ENCODE data around the gene WAC.

WAC gene

GRCh38 chr10:28627102-28627501 is 94.2 kb downstream of the WAC start:
- no peak overlapping the region for H3K4me3 ChIP-seq (ENCODE audit: low read depth, low read length)
- TF ChIP-seq CTCF (IDR thresholded peaks at IDR 0.05; ENCODE audit: borderline replicate concordance, insufficient read depth, low read depth, low read length): no peak

GRCh38 chr10:28628184-28628893 is 95.4 kb downstream of the WAC start:
- TF ChIP-seq CTCF (IDR thresholded peaks at IDR 0.05; ENCODE audit: borderline replicate concordance, insufficient read depth, low read depth, low read length): peak; percentile 88
- no peak overlapping the region for H3K4me3 ChIP-seq (ENCODE audit: low read depth, low read length)

- TF ChIP-seq CTCF (IDR thresholded peaks at IDR 0.05; ENCODE audit: borderline replicate concordance, insufficient read depth, low read depth, low read length): no peak
- H3K4me3 ChIP-seq (ENCODE audit: low read depth, low read length): no peak overlapping the region
Observed at GRCh38 chr10:28631896-28632583, 99.1 kb downstream of the WAC start.

- TF ChIP-seq CTCF (IDR thresholded peaks at IDR 0.05; ENCODE audit: borderline replicate concordance, insufficient read depth, low read depth, low read length): no peak
- H3K4me3 ChIP-seq (ENCODE audit: low read depth, low read length): no peak overlapping the region
Observed at GRCh38 chr10:28632584-28632945, 99.6 kb downstream of the WAC start.

- no peak for TF ChIP-seq CTCF (IDR thresholded peaks at IDR 0.05; ENCODE audit: borderline replicate concordance, insufficient read depth, low read depth, low read length)
Observed at GRCh38 chr10:28633750-28634149, 100.8 kb downstream of the WAC start.

GRCh38 chr10:28637346-28637745 is 104.4 kb downstream of the WAC start:
- TF ChIP-seq CTCF (IDR thresholded peaks at IDR 0.05; ENCODE audit: borderline replicate concordance, insufficient read depth, low read depth, low read length): no peak
- no peak overlapping the region for H3K4me3 ChIP-seq (ENCODE audit: low read depth, low read length)

More at GRCh38 chr10:28633750-28634149, 100.8 kb downstream of the WAC start:
- H3K4me3 ChIP-seq (ENCODE audit: low read depth, low read length): no peak overlapping the region

GRCh38 chr10:28638392-28638791 is 105.5 kb downstream of the WAC start:
- TF ChIP-seq CTCF (IDR thresholded peaks at IDR 0.05; ENCODE audit: borderline replicate concordance, insufficient read depth, low read depth, low read length): no peak
- no peak overlapping the region for H3K4me3 ChIP-seq (ENCODE audit: low read depth, low read length)
